ENCODE data around the gene CLIP3. TPM values are rescaled to one million over a fixed set of nuclear protein-coding genes. Genes with fewer than 3 reads are reported as not detected.

CLIP3 gene, protein sequence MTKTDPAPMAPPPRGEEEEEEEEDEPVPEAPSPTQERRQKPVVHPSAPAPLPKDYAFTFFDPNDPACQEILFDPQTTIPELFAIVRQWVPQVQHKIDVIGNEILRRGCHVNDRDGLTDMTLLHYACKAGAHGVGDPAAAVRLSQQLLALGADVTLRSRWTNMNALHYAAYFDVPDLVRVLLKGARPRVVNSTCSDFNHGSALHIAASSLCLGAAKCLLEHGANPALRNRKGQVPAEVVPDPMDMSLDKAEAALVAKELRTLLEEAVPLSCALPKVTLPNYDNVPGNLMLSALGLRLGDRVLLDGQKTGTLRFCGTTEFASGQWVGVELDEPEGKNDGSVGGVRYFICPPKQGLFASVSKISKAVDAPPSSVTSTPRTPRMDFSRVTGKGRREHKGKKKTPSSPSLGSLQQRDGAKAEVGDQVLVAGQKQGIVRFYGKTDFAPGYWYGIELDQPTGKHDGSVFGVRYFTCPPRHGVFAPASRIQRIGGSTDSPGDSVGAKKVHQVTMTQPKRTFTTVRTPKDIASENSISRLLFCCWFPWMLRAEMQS
- 4.6 and 4.7 TPM in 2 replicates for total RNA-seq

GRCh38 chr19:36032251-36033104 lies at the start of gene CLIP3:
CLIP3 (minus strand) TSS chr19:36032873; CDS start chr19:36032357, 516 bp downstream.
- Histone ChIP-seq H3K36me3 (ENCODE audit: control insufficient read depth, insufficient read depth, low read length) (no peaks in the 10 kb centered on the region), H3K4me3 (ENCODE audit: low read depth, low read length) (peak within 1 kb of the TSS; percentile 67), H3K27me3 (ENCODE audit: control insufficient read depth, insufficient read depth, low read length) (no peaks in the 10 kb centered on the region)
- no peak for DNase-seq (ENCODE audit: low read depth)
- TF ChIP-seq CTCF (IDR thresholded peaks at IDR 0.05; ENCODE audit: insufficient read depth, low read length, poor library complexity, severe bottlenecking): no peak

DNA sequence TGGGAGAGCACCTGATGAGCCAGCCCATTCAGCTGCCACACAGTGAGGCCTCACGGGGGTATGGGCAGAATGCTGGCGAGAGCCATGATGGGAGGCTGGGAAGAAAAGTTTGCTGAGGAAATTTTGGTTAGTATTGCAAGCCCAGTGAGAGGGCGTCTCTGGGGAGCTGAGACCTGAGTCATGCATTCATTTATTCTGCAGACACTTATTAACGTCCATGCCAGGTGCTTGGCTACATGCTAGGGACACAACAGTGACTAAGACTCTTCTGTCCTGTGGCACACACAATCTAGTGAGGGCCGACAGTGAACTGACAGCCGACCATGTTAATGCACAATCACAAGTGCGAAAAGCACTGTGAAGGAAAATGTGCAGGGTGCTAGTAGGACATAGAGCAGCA lies 49.2 kb upstream of the CLIP3 start:
- H3K4me3 ChIP-seq (ENCODE audit: low read depth, low read length): no peak overlapping the region
- no peak for DNase-seq (ENCODE audit: low read depth)
- H3K36me3 ChIP-seq (ENCODE audit: control insufficient read depth, insufficient read depth, low read length): no peaks in the 10 kb centered on the region
- TF ChIP-seq CTCF (IDR thresholded peaks at IDR 0.05; ENCODE audit: insufficient read depth, low read length, poor library complexity, severe bottlenecking): no peak
- H3K27me3 ChIP-seq (ENCODE audit: control insufficient read depth, insufficient read depth, low read length): no peaks in the 10 kb centered on the region

DNA sequence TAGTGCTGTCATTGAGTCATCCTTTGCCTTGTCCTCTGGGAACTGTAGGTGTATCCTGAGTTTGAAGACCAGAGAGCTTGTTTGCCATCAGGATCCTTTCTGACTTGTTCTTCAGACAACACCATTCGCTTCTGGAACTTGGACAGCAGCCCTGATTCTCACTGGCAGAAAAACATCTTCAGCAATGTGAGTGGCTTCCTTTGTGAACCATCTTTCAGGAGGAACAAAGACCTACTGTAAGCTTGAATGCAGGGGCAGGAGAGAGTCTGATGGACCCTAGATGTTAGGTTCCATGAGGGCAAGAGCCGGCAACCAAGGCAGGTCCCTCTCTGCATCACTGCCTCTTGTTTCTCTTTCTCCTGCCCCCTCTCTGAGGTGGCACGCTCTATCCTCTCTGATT lies 48.7 kb upstream of the CLIP3 start:
- no peaks in the 10 kb centered on the region for H3K27me3 ChIP-seq (ENCODE audit: control insufficient read depth, insufficient read depth, low read length)
- no peak overlapping the region for H3K4me3 ChIP-seq (ENCODE audit: low read depth, low read length)
- H3K36me3 ChIP-seq (ENCODE audit: control insufficient read depth, insufficient read depth, low read length): no peaks in the 10 kb centered on the region
- DNase-seq (ENCODE audit: low read depth): no peak
- TF ChIP-seq CTCF (IDR thresholded peaks at IDR 0.05; ENCODE audit: insufficient read depth, low read length, poor library complexity, severe bottlenecking): no peak

DNA sequence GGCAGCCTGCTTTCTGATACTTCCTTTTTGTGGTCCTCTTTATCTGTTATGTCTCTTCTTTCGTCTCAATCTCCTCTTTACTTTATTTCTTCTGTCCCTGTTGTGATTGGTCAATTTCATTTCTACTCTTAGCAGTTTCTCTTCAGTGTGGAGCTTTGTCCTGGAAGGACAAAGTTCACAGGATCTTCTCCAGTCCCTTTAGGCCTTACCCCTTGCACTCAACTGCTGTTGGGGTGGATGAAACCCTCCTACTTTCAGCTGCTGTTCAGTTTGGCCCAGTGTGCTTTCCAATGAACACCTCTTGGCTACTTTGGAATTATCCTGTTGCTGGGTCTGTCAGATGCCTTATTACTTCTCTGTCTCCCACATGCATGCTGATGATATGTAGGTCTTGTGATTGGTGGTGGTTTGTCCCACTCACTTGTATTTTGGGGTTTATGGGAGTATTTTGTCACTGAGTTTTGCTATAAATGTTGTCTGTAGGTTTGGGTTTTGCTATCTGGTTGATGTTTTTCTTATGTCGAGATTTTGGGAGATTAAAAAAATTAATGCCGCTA lies 46.8 kb upstream of the CLIP3 start:
- Histone ChIP-seq H3K4me3 (ENCODE audit: low read depth, low read length) (no peak overlapping the region), H3K36me3 (ENCODE audit: control insufficient read depth, insufficient read depth, low read length) (no peaks in the 10 kb centered on the region), H3K27me3 (ENCODE audit: control insufficient read depth, insufficient read depth, low read length) (no peaks in the 10 kb centered on the region)
- no peak for TF ChIP-seq CTCF (IDR thresholded peaks at IDR 0.05; ENCODE audit: insufficient read depth, low read length, poor library complexity, severe bottlenecking)
- no peak for DNase-seq (ENCODE audit: low read depth)

DNA sequence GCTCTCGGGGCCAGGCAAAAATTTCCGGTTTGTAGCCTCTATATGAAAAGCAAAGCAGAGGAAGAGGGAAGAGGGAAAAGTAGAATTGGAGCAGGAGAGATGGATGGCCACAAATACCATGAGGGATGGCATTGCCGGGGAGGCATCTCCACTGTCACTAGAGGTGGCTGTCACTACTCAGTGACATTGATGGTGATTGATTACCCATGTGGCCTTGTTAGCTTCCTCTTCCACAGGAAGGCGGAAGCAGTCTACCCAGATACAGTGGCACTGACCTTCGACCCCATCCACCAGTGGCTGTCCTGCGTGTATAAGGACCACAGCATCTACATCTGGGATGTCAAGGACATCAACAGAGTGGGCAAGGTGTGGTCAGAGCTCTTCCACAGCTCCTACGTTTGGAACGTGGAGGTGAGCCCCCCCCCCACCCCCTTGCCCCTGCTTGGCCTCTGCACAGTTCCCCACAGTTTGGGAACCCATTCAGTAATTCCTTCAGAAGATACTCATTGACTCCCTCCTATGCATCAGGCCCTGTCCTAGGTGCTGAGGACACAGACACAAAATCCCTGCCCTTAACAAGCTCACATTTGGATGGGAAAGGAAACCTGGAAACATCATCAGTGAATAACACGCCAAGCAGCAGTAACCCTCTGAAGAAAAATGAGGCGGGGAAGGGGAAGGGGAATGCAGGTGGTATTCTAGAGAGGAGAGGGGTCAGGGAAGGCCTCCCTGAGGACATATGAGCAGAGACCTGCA lies 40.6 kb upstream of the CLIP3 start:
- no peak for TF ChIP-seq CTCF (IDR thresholded peaks at IDR 0.05; ENCODE audit: insufficient read depth, low read length, poor library complexity, severe bottlenecking)
- H3K4me3 ChIP-seq (ENCODE audit: low read depth, low read length): no peak overlapping the region
- H3K27me3 ChIP-seq (ENCODE audit: control insufficient read depth, insufficient read depth, low read length): no peaks in the 10 kb centered on the region
- no peak for DNase-seq (ENCODE audit: low read depth)
- H3K36me3 ChIP-seq (ENCODE audit: control insufficient read depth, insufficient read depth, low read length): no peaks in the 10 kb centered on the region

All from kidney epithelial cell (primary cell).